ENCODE measurements around the gene TLL2.

The TLL2 gene

GRCh38 chr10:96369890-96370583 lies 143.7 kb downstream of the TLL2 start:
- FAIRE-seq (no peak), DNase-seq (ENCODE audit: insufficient read length, low spot score) (no peak)

- DNase-seq (ENCODE audit: insufficient read length, low spot score) (no peak), FAIRE-seq (no peak)
Observed at GRCh38 chr10:96368971-96369370, 144.8 kb downstream of the TLL2 start.

- DNase-seq (ENCODE audit: insufficient read length, low spot score) (no peak), FAIRE-seq (no peak)
Observed at GRCh38 chr10:96367470-96367869, 146.3 kb downstream of the TLL2 start.

- no peak for FAIRE-seq
- no peak for DNase-seq (ENCODE audit: insufficient read length, low spot score)
Observed at GRCh38 chr10:96366508-96366907, 147.2 kb downstream of the TLL2 start.

- FAIRE-seq, result no peak
- no peak for DNase-seq (ENCODE audit: insufficient read length, low spot score)
Observed at GRCh38 chr10:96365571-96365970, 148.2 kb downstream of the TLL2 start.

- no peak for FAIRE-seq
Observed at GRCh38 chr10:96360766-96361165, 153.0 kb downstream of the TLL2 start.

GRCh38 chr10:96360331-96360730 lies 153.4 kb downstream of the TLL2 start:
- FAIRE-seq, result no peak
- DNase-seq (ENCODE audit: insufficient read length, low spot score), result no peak

More at GRCh38 chr10:96360766-96361165, 153.0 kb downstream of the TLL2 start:
- DNase-seq (ENCODE audit: insufficient read length, low spot score), result no peak

GRCh38 chr10:96359616-96360015 lies 154.1 kb downstream of the TLL2 start:
- FAIRE-seq (no peak), DNase-seq (ENCODE audit: insufficient read length, low spot score) (no peak)

- FAIRE-seq (no peak), DNase-seq (ENCODE audit: insufficient read length, low spot score) (no peak)
Observed at GRCh38 chr10:96358851-96359540, 154.7 kb downstream of the TLL2 start, which contains the start of gene OPALIN. TSS of gene OPALIN (minus strand) at chr10:96359002. CDS start at chr10:96358896, 106 bp downstream.

GRCh38 chr10:96357038-96357620 lies 156.6 kb downstream of the TLL2 start:
- FAIRE-seq (no peak), DNase-seq (ENCODE audit: insufficient read length, low spot score) (no peak)

- no peak for FAIRE-seq
- DNase-seq (ENCODE audit: insufficient read length, low spot score), result no peak
Observed at GRCh38 chr10:96352582-96352981, 161.1 kb downstream of the TLL2 start.

GRCh38 chr10:96352027-96352426 lies 161.7 kb downstream of the TLL2 start:
- DNase-seq (ENCODE audit: insufficient read length, low spot score) (no peak), FAIRE-seq (no peak)

- DNase-seq (ENCODE audit: insufficient read length, low spot score) (no peak), FAIRE-seq (no peak)
Observed at GRCh38 chr10:96346295-96346694, 167.4 kb downstream of the TLL2 start.

GRCh38 chr10:96345222-96345621 lies 168.5 kb downstream of the TLL2 start:
- DNase-seq (ENCODE audit: insufficient read length, low spot score) (no peak), FAIRE-seq (no peak)

- DNase-seq (ENCODE audit: insufficient read length, low spot score) (no peak), FAIRE-seq (no peak)
Observed at GRCh38 chr10:96344178-96344577, 169.5 kb downstream of the TLL2 start.

- FAIRE-seq (no peak), DNase-seq (ENCODE audit: insufficient read length, low spot score) (no peak)
Observed at GRCh38 chr10:96342402-96342801, 171.3 kb downstream of the TLL2 start.

- FAIRE-seq (no peak), DNase-seq (ENCODE audit: insufficient read length, low spot score) (no peak)
Observed at GRCh38 chr10:96341219-96342182, 172.2 kb downstream of the TLL2 start.

GRCh38 chr10:96339956-96340904 lies 173.5 kb downstream of the TLL2 start:
- FAIRE-seq (peak; percentile 83), DNase-seq (ENCODE audit: insufficient read length, low spot score) (peak; percentile 28)

GRCh38 chr10:96339383-96339782 lies 174.3 kb downstream of the TLL2 start:
- DNase-seq (ENCODE audit: insufficient read length, low spot score) (no peak), FAIRE-seq (no peak)

All from GM19239 (cell line).